GM12872 (cell line): ENCODE data around the gene ADGRG3.

Experiments
- TF ChIP-seq, protein P1 (sequence below): IDR thresholded peaks from 3 replicates; pipeline ENCODE4 v1.5.1; 2011; ENCODE audit warnings: low read depth, mild to moderate bottlenecking, low read length, moderate library complexity; ENCODE audit not compliant: insufficient read depth

ADGRG3 gene

DNA sequence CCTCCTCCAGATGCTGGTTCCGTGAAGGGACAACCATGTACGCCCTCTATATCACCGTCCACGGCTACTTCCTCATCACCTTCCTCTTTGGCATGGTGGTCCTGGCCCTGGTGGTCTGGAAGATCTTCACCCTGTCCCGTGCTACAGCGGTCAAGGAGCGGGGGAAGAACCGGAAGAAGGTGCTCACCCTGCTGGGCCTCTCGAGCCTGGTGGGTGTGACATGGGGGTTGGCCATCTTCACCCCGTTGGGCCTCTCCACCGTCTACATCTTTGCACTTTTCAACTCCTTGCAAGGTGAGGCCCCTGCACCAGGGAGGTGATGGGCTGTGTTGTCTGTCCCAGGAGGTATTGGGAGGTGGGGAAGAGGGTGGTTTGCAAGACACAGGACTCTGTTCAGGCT is 17.5 kb downstream of the ADGRG3 start:
- TF ChIP-seq, protein P1, sequence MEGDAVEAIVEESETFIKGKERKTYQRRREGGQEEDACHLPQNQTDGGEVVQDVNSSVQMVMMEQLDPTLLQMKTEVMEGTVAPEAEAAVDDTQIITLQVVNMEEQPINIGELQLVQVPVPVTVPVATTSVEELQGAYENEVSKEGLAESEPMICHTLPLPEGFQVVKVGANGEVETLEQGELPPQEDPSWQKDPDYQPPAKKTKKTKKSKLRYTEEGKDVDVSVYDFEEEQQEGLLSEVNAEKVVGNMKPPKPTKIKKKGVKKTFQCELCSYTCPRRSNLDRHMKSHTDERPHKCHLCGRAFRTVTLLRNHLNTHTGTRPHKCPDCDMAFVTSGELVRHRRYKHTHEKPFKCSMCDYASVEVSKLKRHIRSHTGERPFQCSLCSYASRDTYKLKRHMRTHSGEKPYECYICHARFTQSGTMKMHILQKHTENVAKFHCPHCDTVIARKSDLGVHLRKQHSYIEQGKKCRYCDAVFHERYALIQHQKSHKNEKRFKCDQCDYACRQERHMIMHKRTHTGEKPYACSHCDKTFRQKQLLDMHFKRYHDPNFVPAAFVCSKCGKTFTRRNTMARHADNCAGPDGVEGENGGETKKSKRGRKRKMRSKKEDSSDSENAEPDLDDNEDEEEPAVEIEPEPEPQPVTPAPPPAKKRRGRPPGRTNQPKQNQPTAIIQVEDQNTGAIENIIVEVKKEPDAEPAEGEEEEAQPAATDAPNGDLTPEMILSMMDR = no peak

DNA sequence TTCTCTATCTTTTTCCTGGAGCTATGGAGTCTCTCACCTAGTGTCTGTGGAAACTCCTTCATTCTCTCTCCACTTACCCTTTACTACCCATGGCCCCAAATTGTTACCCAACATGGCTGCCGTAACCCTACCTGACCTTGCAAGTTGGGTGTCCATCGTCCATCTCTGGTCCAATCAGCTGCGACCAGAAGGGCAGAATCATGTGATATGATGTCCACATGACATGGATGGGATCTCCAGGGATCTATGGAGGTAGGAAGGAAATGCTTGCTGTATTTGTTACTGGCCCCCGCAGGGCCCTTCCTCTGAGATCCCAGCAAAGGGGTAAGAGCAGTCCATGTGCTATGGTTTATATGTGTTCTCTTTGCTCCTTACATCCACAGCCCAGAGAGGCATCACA is 18.5 kb downstream of the ADGRG3 start:
- TF ChIP-seq, protein P1 = no peak

DNA sequence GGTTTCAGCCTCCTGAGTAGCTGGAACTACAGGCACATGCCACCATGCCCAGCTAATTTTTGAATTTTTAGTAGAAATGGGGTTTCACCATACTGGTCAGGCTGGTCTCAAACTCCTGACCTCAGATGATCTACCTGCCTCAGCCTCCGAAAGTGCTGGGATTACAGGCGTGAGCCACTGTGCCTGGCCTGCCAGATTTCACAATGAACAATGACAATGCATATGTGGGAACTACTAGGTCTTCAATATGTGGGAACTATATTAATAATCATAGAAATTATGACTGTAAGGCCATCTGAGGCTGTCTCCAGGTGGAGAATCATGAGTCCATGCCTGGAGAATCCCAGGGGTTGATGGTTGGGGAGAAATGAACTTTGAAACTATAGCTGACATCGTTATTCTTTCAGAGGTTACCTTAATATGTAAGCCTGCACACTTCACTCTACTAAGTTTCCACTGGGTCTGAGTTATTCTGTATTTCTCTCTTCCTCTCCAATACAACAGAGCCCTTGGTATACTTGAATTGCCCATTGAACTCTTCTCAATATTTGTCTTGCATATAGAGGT is 19.3 kb downstream of the ADGRG3 start:
- TF ChIP-seq, protein P1 = no peak

DNA sequence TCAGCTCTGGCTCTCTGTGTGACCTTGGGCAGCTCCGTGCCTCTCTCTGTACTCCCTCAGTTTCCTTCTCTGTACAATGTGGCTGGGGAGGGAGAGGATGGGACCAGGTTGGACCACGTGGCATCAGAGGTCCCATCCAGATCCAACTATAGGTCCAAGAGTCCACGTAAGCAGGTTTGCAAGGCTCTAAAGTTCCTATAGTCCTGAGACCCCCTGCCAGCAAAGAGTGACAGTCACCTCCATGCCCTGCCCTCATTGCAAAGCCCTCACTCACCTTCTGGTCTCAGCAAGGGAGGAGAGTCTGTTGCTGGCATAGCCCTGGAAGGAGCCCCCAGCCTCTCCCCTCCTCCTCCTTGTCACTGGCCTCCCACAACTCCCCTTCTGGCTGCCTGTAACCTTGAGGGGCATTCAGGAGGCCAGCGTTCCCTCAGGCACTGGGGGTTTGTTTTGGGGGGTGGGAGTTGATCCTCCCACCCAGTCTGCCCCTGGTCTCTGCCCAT is 20.4 kb downstream of the ADGRG3 start:
- TF ChIP-seq, protein P1 = no peak

DNA sequence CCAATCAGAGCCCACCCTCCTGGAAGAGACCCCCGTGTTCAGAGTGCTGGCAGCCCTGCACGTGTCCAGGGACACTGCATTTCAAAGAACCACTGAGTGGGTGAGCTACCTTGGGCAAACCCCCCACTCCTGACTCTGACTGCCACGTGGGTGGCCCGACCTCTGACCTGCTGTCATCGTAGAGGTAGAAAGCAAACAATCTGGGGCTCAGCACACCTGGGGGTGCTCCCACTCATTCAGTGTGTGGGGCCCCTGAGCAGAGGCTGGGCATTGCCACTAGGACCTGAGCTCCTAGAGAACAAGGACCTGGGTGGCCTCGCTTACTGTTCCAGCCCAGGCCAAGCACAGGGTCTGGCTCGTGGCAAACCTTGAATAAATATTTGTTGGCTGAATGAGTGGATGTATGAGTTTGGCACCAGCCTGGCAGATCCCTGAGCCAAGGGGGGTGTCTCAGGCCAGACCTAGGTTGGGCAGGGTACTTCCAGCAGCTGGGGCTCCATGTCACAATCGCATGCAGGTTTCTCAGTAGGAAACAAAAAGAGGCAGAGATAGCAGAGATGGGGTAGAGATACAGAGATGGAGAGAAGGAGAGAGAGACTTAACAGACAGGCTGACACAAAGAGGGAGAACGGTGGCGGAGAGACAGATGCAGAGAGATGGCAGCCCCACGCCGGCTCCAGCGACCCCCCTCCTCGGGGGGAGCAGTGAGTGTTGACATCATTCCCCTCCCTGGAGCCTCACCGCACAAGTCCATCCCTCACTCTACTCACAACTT is 21.1 kb downstream of the ADGRG3 start:
- TF ChIP-seq, protein P1 = no peak

DNA sequence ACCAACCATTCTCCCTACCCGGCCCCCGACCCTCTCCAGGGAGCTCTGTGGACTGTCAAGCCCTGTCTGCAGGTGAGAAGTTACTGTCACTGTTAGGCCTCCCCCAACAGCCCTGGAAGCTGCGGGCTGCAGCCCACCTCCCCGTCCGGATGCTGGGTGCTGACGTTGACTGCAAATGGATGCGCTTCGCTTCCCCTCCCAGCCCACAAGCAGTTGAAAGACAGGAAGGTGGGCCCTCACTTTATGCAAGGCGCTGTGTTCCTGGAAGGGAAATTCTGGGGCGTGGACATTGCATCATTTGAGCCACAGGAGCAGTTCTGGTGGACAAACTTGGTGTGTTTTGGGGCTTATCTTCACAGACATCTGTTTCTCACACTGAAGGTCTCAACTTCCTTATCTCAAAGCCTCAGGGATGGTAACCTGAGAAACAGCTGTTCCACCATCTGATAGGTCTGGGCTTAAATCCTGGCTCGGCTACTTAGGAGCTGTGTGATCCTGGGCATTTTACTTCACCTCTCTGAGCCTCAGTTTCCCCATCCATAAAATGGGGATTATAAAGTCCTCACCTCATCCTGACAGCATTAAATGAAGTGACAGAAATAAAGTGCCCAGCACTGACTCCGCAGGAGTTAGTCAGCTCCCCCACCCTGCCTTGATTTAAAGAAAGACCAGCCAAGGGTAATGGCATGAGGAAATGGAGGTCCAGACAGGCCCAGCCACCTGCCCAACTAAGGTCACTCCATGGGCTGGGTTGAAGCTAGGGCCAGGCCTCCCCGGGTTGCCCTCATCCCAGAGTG is 21.9 kb downstream of the ADGRG3 start:
- TF ChIP-seq, protein P1 = no peak
